ENCODE data around the gene RTL9. TPM values are rescaled to one million over a fixed set of nuclear protein-coding genes. Genes with fewer than 3 reads are reported as not detected.

Gene RTL9
- total RNA-seq, 1 experiment from 2014 or later = 0.13 TPM

DNA sequence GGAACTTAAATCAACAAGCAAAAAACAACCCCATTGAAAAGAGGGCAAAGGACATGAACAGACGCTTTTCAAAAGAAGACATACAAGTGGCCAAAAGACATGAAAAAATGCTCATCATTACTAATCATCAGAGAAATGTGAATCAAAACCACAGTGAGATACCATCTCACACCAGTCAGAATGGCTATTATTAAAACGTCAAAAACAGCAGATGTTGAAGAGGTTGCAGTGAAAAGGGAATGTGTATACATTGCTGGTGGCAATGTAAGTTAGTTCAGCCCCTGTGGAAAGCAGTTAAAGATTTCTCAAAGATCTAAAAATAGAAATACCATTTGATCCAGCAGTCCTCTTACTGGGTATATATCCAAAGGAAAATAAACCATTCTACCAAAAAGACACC, 22.6 kb downstream of the RTL9 start:
- ChIA-PET CTCF (no interaction called here), POLR2A (ENCODE audit: low non-redundant PET) (no interaction called here)
- TF ChIP-seq EZH2 (IDR thresholded peaks at IDR 0.05; ENCODE audit: borderline replicate concordance, low read depth, low read length, poor library complexity, severe bottlenecking) = no peak
- TF ChIP-seq CTCF (conservative IDR thresholded peaks at IDR 0.05; ENCODE audit: low read depth, low read length) = no peak
- no peaks in the 10 kb centered on the region for H3K4me1 ChIP-seq (ENCODE audit: insufficient read depth, low read length, poor library complexity, severe bottlenecking)
- no peak for DNase-seq (ENCODE audit: low spot score)
- no TSS peak for BruUV-seq (replicated peaks)
- H3K9me3 ChIP-seq (ENCODE audit: low read depth, low read length, poor library complexity, severe bottlenecking) = no peaks in the 10 kb centered on the region
- H3K27me3 ChIP-seq (replicated peaks; ENCODE audit: insufficient read depth, low read depth, low read length, poor library complexity) = no peaks in the 10 kb centered on the region
- no peaks in the 10 kb centered on the region for H3K36me3 ChIP-seq (ENCODE audit: insufficient read depth, low read length, poor library complexity, severe bottlenecking)
- intact Hi-C loops (cut with micrococcal nuclease; ENCODE audit: unreplicated experiment) = no loop called here
- H3K4me3 ChIP-seq (ENCODE audit: low read depth, low read length, poor library complexity, severe bottlenecking) = no peak overlapping the region
- H3K27ac ChIP-seq (ENCODE audit: low read depth, low read length, poor library complexity, severe bottlenecking) = no peak overlapping the region

GRCh38 chrX:110383414-110383813, 24.8 kb downstream of the RTL9 start:
- no peaks in the 10 kb centered on the region for H3K4me1 ChIP-seq (ENCODE audit: insufficient read depth, low read length, poor library complexity, severe bottlenecking)
- TF ChIP-seq EZH2 (IDR thresholded peaks at IDR 0.05; ENCODE audit: borderline replicate concordance, low read depth, low read length, poor library complexity, severe bottlenecking) (no peak), CTCF (conservative IDR thresholded peaks at IDR 0.05; ENCODE audit: low read depth, low read length) (no peak)
- no peak for DNase-seq (ENCODE audit: low spot score)
- CTCF ChIA-PET = interaction anchor here (0.6 kb wide), 1 partner anchor 421 kb away, joined by 4 read pairs; no protein-coding TSS in a partner anchor
- H3K27me3 ChIP-seq (replicated peaks; ENCODE audit: insufficient read depth, low read depth, low read length, poor library complexity) = no peaks in the 10 kb centered on the region
- POLR2A ChIA-PET (ENCODE audit: low non-redundant PET) = no interaction called here
- H3K9me3 ChIP-seq (ENCODE audit: low read depth, low read length, poor library complexity, severe bottlenecking) = no peaks in the 10 kb centered on the region
- H3K4me3 ChIP-seq (ENCODE audit: low read depth, low read length, poor library complexity, severe bottlenecking) = no peak overlapping the region
- H3K36me3 ChIP-seq (ENCODE audit: insufficient read depth, low read length, poor library complexity, severe bottlenecking) = no peaks in the 10 kb centered on the region
- BruUV-seq (replicated peaks) = no TSS peak
- no peak overlapping the region for H3K27ac ChIP-seq (ENCODE audit: low read depth, low read length, poor library complexity, severe bottlenecking)
- intact Hi-C loops (cut with micrococcal nuclease; ENCODE audit: unreplicated experiment) = no loop called here

DNA sequence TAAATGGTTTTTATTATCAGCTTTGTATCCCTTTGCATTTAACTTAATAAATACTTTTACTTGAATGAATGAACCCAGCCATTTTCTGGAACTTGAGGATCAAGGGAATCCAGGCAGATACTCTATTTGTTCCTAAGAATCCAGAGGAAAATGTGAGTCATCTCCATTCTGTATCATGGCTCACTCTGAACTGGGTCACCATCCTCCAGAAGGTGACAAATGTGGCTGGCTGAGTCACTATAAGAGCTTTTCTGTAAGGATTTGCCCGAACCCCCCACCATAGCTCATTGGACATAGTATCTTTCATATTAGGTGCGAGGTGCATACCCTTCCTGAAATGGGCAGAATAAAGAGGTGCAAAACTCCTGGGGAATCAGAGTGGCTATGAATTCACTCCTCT, 25.8 kb downstream of the RTL9 start:
- DNase-seq (ENCODE audit: low spot score) = no peak
- intact Hi-C loops (cut with micrococcal nuclease; ENCODE audit: unreplicated experiment) = no loop called here
- Histone ChIP-seq H3K27me3 (replicated peaks; ENCODE audit: insufficient read depth, low read depth, low read length, poor library complexity) (no peaks in the 10 kb centered on the region), H3K36me3 (ENCODE audit: insufficient read depth, low read length, poor library complexity, severe bottlenecking) (no peaks in the 10 kb centered on the region), H3K4me1 (ENCODE audit: insufficient read depth, low read length, poor library complexity, severe bottlenecking) (no peaks in the 10 kb centered on the region), H3K27ac (ENCODE audit: low read depth, low read length, poor library complexity, severe bottlenecking) (no peak overlapping the region), H3K9me3 (ENCODE audit: low read depth, low read length, poor library complexity, severe bottlenecking) (no peaks in the 10 kb centered on the region), H3K4me3 (ENCODE audit: low read depth, low read length, poor library complexity, severe bottlenecking) (no peak overlapping the region)
- no TSS peak for BruUV-seq (replicated peaks)
- no peak for TF ChIP-seq EZH2 (IDR thresholded peaks at IDR 0.05; ENCODE audit: borderline replicate concordance, low read depth, low read length, poor library complexity, severe bottlenecking)
- TF ChIP-seq CTCF (conservative IDR thresholded peaks at IDR 0.05; ENCODE audit: low read depth, low read length) = no peak
- CTCF ChIA-PET = no interaction called here
- POLR2A ChIA-PET (ENCODE audit: low non-redundant PET) = no interaction called here

All from A673 (cell line).